ENCODE results near the gene VAPA. TPM values are rescaled to one million over a fixed set of nuclear protein-coding genes. Genes with fewer than 3 reads are reported as not detected.

Gene VAPA
- total and polyA plus RNA-seq, 9 of the 15 experiments (the other 6 are each of a cell fraction or from before 2014, with no cell fraction given), result 219 to 902 (median 526) TPM

DNA sequence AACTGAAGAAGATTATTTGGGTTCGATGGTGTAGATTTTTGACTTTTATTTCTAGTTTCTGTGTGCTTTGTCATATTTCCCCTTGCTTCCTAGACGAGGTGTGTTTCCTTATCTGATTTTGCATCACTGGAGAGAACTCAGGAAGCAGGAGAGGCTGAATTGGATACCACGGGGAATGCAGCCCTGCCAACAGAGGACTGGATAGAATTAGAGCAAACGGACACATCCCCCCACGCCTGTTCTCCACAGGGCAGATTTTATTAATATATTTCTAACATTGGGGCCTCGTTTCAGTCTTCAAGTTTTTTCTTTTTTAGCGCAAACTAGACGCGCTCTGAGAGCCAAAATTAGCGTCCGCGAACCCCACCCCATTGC, 678 bp upstream of the VAPA start (continued):
- TF ChIP-seq ZNF146 (CRISPR knock-in tag; IDR thresholded peaks at IDR 0.05; ENCODE audit: unreplicated experiment) (no peak), CHD1 (IDR thresholded peaks at IDR 0.05; ENCODE audit: low read length) (no peak), ZNF57 (CRISPR knock-in tag; IDR thresholded peaks at IDR 0.05) (no peak), YBX1 (IDR thresholded peaks at IDR 0.05) (no peak), PHB2 (IDR thresholded peaks at IDR 0.05; ENCODE audit: low read depth) (no peak), PTRF (tag; IDR thresholded peaks at IDR 0.05) (no peak), PML (IDR thresholded peaks at IDR 0.05; ENCODE audit: low read length) (peak; percentile 6; the same call in 1 of the 2 replicates), SUPT5H (IDR thresholded peaks at IDR 0.05) (peak; percentile 14), SMARCA4 (IDR thresholded peaks at IDR 0.05) (peak; percentile 68; the same call in 1 of the 2 replicates), ZEB2 (IDR thresholded peaks at IDR 0.05) (peak; percentile 65; the same call in 1 of the 2 replicates), TEAD2 (tag; IDR thresholded peaks at IDR 0.05) (no peak), ZNF184 (CRISPR knock-in tag; IDR thresholded peaks at IDR 0.05) (no peak), ZNF75A (CRISPR knock-in tag; IDR thresholded peaks at IDR 0.05) (no peak), FOSL1 (tag; conservative IDR thresholded peaks at IDR 0.05) (no peak), FOXP1 (CRISPR knock-in tag; IDR thresholded peaks at IDR 0.05) (peak; percentile 90; the same call in 1 of the 2 replicates), ARID1B (IDR thresholded peaks at IDR 0.05) (no peak), PRPF4 (IDR thresholded peaks at IDR 0.05; ENCODE audit: insufficient read depth, low read depth, low read length, poor library complexity, severe bottlenecking) (no peak), TBL1XR1 (IDR thresholded peaks at IDR 0.05; ENCODE audit: low read length in 2 of 2) (no peak; a peak in 1 of 4 replicates), PHTF2 (CRISPR knock-in tag; IDR thresholded peaks at IDR 0.05) (0 out of 2 replicates have a peak, but pooled peaks have one; percentile 68), NBN (IDR thresholded peaks at IDR 0.05; ENCODE audit: low read depth) (0 out of 2 replicates have a peak, but pooled peaks have one; percentile 19), HDAC6 (IDR thresholded peaks at IDR 0.05; ENCODE audit: low read depth, low read length) (no peak), SMARCE1 (IDR thresholded peaks at IDR 0.05) (peak; percentile 54; the same call in 1 of the 2 replicates), ETV6 (IDR thresholded peaks at IDR 0.05; ENCODE audit: borderline replicate concordance in 1 of 2, low read depth in 2 of 2, low read length in 1 of 2) (no peak), ETV6 (CRISPR knock-in tag; IDR thresholded peaks at IDR 0.05; ENCODE audit: borderline replicate concordance) (no peak)
- TF ChIP-seq, protein P1, sequence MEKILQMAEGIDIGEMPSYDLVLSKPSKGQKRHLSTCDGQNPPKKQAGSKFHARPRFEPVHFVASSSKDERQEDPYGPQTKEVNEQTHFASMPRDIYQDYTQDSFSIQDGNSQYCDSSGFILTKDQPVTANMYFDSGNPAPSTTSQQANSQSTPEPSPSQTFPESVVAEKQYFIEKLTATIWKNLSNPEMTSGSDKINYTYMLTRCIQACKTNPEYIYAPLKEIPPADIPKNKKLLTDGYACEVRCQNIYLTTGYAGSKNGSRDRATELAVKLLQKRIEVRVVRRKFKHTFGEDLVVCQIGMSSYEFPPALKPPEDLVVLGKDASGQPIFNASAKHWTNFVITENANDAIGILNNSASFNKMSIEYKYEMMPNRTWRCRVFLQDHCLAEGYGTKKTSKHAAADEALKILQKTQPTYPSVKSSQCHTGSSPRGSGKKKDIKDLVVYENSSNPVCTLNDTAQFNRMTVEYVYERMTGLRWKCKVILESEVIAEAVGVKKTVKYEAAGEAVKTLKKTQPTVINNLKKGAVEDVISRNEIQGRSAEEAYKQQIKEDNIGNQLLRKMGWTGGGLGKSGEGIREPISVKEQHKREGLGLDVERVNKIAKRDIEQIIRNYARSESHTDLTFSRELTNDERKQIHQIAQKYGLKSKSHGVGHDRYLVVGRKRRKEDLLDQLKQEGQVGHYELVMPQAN (IDR thresholded peaks at IDR 0.05; ENCODE audit: borderline replicate concordance), result 0 out of 2 replicates have a peak, but pooled peaks have one; percentile 17
- TF ChIP-seq, protein P2, sequence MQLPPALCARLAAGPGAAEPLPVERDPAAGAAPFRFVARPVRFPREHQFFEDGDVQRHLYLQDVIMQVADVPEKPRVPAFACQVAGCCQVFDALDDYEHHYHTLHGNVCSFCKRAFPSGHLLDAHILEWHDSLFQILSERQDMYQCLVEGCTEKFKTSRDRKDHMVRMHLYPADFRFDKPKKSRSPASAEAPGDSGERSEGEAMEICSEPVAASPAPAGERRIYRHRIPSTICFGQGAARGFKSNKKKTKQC (CRISPR knock-in tag; IDR thresholded peaks at IDR 0.05), result 0 out of 2 replicates have a peak, but pooled peaks have one; percentile 20
- TF ChIP-seq, protein P3, sequence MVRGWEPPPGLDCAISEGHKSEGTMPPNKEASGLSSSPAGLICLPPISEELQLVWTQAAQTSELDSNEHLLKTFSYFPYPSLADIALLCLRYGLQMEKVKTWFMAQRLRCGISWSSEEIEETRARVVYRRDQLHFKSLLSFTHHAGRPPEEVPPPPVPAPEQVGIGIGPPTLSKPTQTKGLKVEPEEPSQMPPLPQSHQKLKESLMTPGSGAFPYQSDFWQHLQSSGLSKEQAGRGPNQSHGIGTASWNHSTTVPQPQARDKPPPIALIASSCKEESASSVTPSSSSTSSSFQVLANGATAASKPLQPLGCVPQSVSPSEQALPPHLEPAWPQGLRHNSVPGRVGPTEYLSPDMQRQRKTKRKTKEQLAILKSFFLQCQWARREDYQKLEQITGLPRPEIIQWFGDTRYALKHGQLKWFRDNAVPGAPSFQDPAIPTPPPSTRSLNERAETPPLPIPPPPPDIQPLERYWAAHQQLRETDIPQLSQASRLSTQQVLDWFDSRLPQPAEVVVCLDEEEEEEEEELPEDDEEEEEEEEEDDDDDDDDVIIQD (CRISPR knock-in tag; IDR thresholded peaks at IDR 0.05), result no peak
- TF ChIP-seq, protein P4, sequence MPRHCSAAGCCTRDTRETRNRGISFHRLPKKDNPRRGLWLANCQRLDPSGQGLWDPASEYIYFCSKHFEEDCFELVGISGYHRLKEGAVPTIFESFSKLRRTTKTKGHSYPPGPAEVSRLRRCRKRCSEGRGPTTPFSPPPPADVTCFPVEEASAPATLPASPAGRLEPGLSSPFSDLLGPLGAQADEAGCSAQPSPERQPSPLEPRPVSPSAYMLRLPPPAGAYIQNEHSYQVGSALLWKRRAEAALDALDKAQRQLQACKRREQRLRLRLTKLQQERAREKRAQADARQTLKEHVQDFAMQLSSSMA (CRISPR knock-in tag; IDR thresholded peaks at IDR 0.05), result no peak
- TF ChIP-seq, protein P5, sequence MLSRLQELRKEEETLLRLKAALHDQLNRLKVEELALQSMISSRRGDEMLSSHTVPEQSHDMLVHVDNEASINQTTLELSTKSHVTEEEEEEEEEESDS (CRISPR knock-in tag; IDR thresholded peaks at IDR 0.05), result no peak
